ENCODE results near the gene RNF146.

RNF146 gene

DNA sequence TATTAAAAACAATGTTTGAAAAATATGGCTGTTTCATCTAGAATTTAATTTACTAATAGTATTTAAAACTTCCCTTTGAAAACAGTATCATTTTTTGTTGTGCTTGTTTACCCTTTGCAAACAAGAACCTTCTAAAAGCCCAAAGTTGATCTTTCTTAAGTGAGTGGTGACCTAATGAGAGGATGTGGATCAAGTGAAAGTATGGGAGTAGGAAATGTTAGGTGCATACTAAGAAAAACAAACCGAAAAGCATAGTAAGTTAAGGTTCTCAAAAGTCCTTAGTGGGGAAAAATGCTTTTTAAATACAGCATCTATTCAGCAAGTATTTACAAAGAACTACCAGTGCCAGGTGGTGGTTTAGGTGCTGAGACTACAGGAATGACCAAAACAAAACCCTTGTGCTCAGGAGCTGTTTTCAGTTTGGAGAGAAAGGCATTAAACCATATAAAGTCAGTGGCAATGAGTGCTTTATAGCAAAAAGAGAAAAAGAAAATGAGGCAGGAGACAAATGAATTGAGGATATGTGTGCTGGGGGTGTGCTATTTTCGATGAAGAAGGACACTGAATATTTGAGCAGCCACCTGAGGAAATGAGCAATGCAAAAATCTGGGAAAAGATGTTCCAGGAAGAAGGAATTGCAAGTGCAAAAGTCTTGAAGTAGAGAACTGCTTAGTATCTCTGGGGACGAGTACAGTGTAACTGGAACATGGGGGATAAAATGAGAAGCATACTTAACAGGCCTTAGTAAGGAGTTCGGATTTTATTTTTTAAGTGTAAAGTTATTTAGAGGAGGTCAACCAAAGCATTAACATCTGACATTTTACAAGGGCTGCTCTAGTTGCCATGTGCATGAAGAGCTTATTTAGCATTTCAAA lies 24.0 kb downstream of the RNF146 start:
- Histone ChIP-seq H3K36me3 (ENCODE audit: control insufficient read depth, insufficient read depth, low read length) (peaks cover 10% of the 10 kb centered on the region), H3K9me3 (ENCODE audit: control insufficient read depth, insufficient read depth, low read length) (no peaks in the 10 kb centered on the region), H3K4me1 (ENCODE audit: control insufficient read depth, insufficient read depth, low read length) (peaks cover 15% of the 10 kb centered on the region), H3K4me3 (ENCODE audit: low read depth, low read length) (no peak overlapping the region), H3K9ac (ENCODE audit: low read depth, low read length) (no peak overlapping the region), H3K27me3 (ENCODE audit: control insufficient read depth, insufficient read depth, low read length) (no peaks in the 10 kb centered on the region)

DNA sequence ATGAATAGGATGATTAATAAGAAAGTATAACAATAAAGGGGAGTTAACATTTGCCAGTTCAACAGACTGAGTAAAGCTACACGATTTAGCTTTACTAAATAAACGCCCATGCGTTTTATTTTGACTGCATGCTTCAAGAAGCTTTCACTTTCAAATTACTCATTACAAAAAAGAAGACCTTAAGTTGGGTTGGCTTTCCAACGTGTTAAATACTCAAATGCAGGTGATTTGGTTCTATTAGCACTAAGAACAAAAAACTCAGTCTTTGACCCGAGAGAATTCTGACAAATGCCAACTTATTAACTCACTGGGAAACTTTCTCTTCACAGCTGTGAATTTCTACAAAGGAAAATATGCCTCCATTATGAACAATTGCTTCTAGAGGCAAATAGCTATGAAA lies 24.8 kb downstream of the RNF146 start:
- H3K9me3 ChIP-seq (ENCODE audit: control insufficient read depth, insufficient read depth, low read length): no peaks in the 10 kb centered on the region

DNA sequence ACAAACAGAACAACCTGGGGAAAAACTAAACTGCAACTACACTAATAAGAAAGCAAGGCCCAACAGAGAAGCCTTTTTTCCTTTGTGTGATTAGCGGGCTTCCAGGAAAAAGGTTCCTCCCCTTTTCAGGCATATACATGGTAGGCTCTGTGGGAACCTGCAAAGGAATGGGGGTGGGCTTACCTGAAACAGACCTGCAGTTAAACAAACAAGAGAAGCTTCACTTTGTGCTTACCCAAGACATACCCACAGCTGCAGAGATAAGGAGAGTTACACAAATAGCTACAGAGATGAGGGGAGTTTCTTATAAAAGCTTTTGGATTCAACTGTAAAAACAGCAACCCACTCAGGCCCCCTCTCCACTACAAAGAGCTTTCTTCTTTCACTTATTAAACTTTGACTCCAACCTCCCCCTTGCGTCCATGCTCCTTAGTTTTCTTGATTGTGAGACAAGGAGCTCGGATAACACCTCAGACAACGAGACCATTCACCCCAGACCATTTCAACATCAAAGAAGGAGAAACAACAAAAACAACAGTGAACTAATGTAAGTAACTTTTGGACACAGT lies 30.9 kb downstream of the RNF146 start:
- Histone ChIP-seq H3K4me1 (ENCODE audit: control insufficient read depth, insufficient read depth, low read length) (no peaks in the 10 kb centered on the region), H3K4me3 (ENCODE audit: low read depth, low read length) (no peak overlapping the region), H3K27me3 (ENCODE audit: control insufficient read depth, insufficient read depth, low read length) (no peaks in the 10 kb centered on the region), H3K9me3 (ENCODE audit: control insufficient read depth, insufficient read depth, low read length) (no peaks in the 10 kb centered on the region), H3K36me3 (ENCODE audit: control insufficient read depth, insufficient read depth, low read length) (no peaks in the 10 kb centered on the region), H3K9ac (ENCODE audit: low read depth, low read length) (no peak overlapping the region)

More for the DNA sequence above, 24.8 kb downstream of the RNF146 start:
- Histone ChIP-seq H3K4me3 (ENCODE audit: low read depth, low read length) (no peak overlapping the region), H3K27me3 (ENCODE audit: control insufficient read depth, insufficient read depth, low read length) (no peaks in the 10 kb centered on the region), H3K9ac (ENCODE audit: low read depth, low read length) (no peak overlapping the region), H3K36me3 (ENCODE audit: control insufficient read depth, insufficient read depth, low read length) (peaks cover 9% of the 10 kb centered on the region), H3K4me1 (ENCODE audit: control insufficient read depth, insufficient read depth, low read length) (peaks cover 15% of the 10 kb centered on the region)

DNA sequence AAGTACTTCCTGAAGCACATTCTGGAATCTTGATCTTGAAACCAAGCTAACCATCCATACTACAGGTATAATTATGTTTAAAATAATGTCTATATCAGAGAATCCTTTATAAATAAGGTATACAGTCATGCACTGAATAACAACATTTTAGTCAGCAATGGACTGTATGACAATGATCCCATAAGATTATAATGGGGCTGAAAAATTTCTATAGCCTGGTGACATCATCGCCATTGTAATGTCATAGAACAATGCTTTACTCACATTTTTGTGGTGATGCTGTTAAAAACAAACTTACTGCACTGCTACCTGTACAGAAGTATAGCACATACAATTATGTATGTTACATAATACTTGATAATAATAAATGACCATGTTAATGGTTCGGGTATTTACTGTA lies 31.8 kb downstream of the RNF146 start:
- no peak overlapping the region for H3K9ac ChIP-seq (ENCODE audit: low read depth, low read length)
- no peaks in the 10 kb centered on the region for H3K9me3 ChIP-seq (ENCODE audit: control insufficient read depth, insufficient read depth, low read length)
- H3K27me3 ChIP-seq (ENCODE audit: control insufficient read depth, insufficient read depth, low read length): no peaks in the 10 kb centered on the region
- H3K4me1 ChIP-seq (ENCODE audit: control insufficient read depth, insufficient read depth, low read length): no peaks in the 10 kb centered on the region
- no peak overlapping the region for H3K4me3 ChIP-seq (ENCODE audit: low read depth, low read length)
- H3K36me3 ChIP-seq (ENCODE audit: control insufficient read depth, insufficient read depth, low read length): no peaks in the 10 kb centered on the region

DNA sequence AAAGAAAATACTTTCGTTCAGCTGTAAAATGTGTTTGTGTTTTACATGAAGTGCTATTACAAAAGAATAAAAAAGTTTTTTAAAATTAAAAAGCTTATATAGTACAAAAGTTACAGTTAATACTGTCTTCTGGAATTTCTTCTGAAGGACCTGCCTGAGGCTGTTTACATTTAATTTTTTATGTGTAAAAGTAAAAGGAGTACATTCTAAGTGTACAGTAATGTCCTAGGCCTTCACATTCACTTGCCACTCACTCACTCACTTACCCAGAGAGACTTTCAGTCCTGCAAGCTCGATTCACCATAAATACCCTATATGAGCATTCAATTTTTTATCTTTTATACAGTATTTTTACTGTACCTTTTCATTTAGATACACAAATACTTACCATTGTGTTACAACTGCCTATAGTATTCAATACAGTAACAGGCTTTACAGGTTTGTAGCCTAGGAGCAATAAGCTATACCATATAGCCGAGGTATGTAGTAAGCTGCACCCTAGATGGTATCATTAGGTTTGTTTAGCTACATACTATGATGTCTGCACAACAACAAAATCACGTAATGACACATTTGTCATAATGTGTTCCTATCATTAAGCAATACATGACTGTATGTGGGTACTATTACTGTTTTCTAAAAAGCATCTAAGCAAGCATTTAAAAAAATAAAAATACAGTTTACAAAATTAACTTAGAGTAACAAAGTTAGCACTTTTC lies 33.0 kb downstream of the RNF146 start:
- no peaks in the 10 kb centered on the region for H3K36me3 ChIP-seq (ENCODE audit: control insufficient read depth, insufficient read depth, low read length)
- H3K9ac ChIP-seq (ENCODE audit: low read depth, low read length): no peak overlapping the region
- no peaks in the 10 kb centered on the region for H3K27me3 ChIP-seq (ENCODE audit: control insufficient read depth, insufficient read depth, low read length)
- H3K4me1 ChIP-seq (ENCODE audit: control insufficient read depth, insufficient read depth, low read length): no peaks in the 10 kb centered on the region
- no peaks in the 10 kb centered on the region for H3K9me3 ChIP-seq (ENCODE audit: control insufficient read depth, insufficient read depth, low read length)
- H3K4me3 ChIP-seq (ENCODE audit: low read depth, low read length): no peak overlapping the region

DNA sequence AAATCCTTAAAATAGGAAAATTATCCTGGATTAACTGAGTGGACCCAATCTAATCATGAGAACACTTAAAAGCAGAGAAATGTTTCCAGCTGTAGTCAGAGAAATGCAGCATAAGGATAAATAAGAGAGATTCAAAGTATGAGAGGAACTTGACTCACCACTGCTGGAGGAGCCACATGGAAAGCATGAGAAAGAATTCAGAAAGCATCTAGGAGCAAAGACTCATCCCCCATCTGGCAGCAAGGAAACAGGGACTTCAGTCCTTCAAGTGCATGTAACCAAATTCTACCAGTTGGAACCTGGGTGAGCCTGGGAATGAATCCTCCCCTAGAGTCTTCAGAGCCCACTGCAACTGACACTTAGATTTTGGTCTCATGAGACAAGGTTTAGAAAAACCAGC lies 33.7 kb downstream of the RNF146 start:
- Histone ChIP-seq H3K36me3 (ENCODE audit: control insufficient read depth, insufficient read depth, low read length) (no peaks in the 10 kb centered on the region), H3K4me1 (ENCODE audit: control insufficient read depth, insufficient read depth, low read length) (no peaks in the 10 kb centered on the region), H3K27me3 (ENCODE audit: control insufficient read depth, insufficient read depth, low read length) (no peaks in the 10 kb centered on the region), H3K9ac (ENCODE audit: low read depth, low read length) (no peak overlapping the region), H3K4me3 (ENCODE audit: low read depth, low read length) (no peak overlapping the region), H3K9me3 (ENCODE audit: control insufficient read depth, insufficient read depth, low read length) (no peaks in the 10 kb centered on the region)

DNA sequence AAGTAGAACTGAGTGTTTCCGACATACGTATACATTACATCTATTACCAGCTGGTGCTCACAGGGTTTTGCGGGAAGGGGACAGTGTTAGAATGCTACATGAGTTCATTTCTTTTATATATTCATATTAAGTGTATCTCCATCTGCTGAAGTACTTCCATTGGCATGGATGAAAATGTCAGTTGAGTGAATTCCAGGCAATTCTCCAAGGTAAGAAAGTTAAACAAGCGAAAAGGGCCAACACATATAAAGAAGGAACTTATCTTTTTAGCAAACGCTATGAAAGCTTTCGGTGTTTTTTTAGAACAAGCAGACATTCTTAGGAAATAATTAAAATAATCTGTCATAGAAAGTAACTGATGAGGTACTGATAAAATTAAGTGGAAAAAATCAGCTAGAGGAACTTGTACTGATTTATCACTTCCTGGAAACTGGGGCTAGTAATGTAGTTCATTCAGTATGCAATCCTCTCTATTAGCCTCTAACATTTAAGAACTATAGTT lies 34.6 kb downstream of the RNF146 start:
- no peaks in the 10 kb centered on the region for H3K36me3 ChIP-seq (ENCODE audit: control insufficient read depth, insufficient read depth, low read length)
- no peaks in the 10 kb centered on the region for H3K27me3 ChIP-seq (ENCODE audit: control insufficient read depth, insufficient read depth, low read length)
- no peak overlapping the region for H3K4me3 ChIP-seq (ENCODE audit: low read depth, low read length)
- H3K4me1 ChIP-seq (ENCODE audit: control insufficient read depth, insufficient read depth, low read length): no peaks in the 10 kb centered on the region
- H3K9ac ChIP-seq (ENCODE audit: low read depth, low read length): no peak overlapping the region
- H3K9me3 ChIP-seq (ENCODE audit: control insufficient read depth, insufficient read depth, low read length): no peaks in the 10 kb centered on the region

DNA sequence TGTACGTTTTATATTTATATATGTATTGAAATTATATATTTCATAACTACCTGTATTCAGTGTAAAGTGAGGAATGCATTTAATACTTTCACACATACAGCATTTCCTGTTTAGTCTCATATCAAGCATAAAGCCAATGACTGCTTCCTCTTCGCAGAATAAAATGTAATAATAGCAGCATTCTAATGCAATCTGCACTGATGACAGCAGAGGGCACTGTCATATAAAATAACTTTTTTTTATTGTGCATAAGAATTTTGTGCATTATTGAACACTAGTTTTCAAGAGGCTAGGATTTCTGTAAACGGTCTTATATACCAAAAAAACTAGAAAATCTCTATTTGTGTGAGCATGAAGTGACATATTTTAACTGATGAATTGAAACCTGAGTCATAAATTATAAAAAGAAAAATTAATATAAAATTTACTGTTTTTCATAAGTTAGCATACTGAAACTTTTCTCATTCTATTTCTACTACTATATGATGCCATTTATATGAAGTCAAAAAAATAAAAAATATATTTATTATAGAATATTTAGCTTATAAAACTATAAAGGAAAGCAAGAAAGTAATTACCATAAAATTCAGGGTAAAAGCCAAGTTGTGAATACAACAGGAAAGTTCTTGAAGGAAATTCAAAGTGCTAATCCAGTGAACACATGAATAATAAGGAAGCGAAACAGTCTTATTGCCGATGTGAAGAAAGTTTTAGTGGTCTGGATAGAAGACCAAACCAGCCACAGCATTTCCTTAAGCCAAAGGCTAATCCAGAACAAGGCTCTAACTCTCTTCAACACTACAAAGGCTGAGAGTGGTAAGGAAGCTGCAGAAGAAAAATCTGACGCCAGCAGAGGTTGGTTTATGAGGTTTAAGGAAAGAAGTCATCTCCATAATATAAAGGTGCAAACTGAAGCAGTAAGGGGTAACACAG lies 36.3 kb downstream of the RNF146 start:
- Histone ChIP-seq H3K4me3 (ENCODE audit: low read depth, low read length) (no peak overlapping the region), H3K9me3 (ENCODE audit: control insufficient read depth, insufficient read depth, low read length) (no peaks in the 10 kb centered on the region), H3K9ac (ENCODE audit: low read depth, low read length) (no peak overlapping the region), H3K4me1 (ENCODE audit: control insufficient read depth, insufficient read depth, low read length) (no peaks in the 10 kb centered on the region), H3K36me3 (ENCODE audit: control insufficient read depth, insufficient read depth, low read length) (no peaks in the 10 kb centered on the region), H3K27me3 (ENCODE audit: control insufficient read depth, insufficient read depth, low read length) (no peaks in the 10 kb centered on the region)

DNA sequence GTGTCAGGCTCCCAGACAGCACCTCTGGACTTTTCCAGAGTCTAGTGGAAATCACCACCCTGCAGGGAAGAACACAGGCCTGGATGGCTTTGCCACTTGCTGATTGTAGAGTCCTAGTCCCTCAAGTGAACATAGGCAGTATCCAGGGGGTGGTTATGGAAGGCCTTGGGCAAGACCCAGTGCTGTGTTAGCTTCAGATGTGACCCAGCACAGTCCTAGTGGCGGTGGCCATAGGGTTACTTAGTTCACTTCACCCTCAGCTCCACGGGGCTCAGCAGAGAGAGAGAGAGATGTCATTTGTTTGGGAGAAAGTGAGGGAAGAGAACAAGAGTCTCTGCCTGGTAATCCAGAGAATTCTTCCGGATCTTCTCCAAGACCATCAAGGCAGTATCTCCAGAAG lies 37.3 kb downstream of the RNF146 start:
- H3K27me3 ChIP-seq (ENCODE audit: control insufficient read depth, insufficient read depth, low read length): no peaks in the 10 kb centered on the region
- H3K4me1 ChIP-seq (ENCODE audit: control insufficient read depth, insufficient read depth, low read length): no peaks in the 10 kb centered on the region
- H3K9me3 ChIP-seq (ENCODE audit: control insufficient read depth, insufficient read depth, low read length): no peaks in the 10 kb centered on the region
- H3K36me3 ChIP-seq (ENCODE audit: control insufficient read depth, insufficient read depth, low read length): no peaks in the 10 kb centered on the region
- H3K4me3 ChIP-seq (ENCODE audit: low read depth, low read length): no peak overlapping the region
- H3K9ac ChIP-seq (ENCODE audit: low read depth, low read length): no peak overlapping the region

DNA sequence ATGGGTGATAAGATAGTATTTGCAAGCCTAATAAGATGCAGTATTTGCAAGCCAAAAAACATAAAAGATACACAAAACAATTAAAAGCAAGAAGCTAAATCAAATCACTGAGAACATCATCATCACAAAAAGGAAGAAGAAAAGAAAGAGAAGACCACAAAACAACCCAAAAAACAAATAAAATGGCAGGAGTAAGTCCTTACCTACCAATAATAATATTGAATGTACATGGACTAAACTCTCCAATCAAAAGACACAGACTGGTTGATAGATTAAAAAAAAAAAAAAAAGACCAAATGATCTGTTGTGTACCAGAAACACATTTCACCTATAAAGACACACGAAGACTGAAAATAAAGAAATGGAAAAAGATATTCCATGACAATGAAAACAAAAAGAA lies 39.1 kb downstream of the RNF146 start:
- H3K9ac ChIP-seq (ENCODE audit: low read depth, low read length): no peak overlapping the region
- H3K9me3 ChIP-seq (ENCODE audit: control insufficient read depth, insufficient read depth, low read length): no peaks in the 10 kb centered on the region
- H3K27me3 ChIP-seq (ENCODE audit: control insufficient read depth, insufficient read depth, low read length): no peaks in the 10 kb centered on the region
- H3K36me3 ChIP-seq (ENCODE audit: control insufficient read depth, insufficient read depth, low read length): no peaks in the 10 kb centered on the region
- H3K4me3 ChIP-seq (ENCODE audit: low read depth, low read length): no peak overlapping the region
- H3K4me1 ChIP-seq (ENCODE audit: control insufficient read depth, insufficient read depth, low read length): no peaks in the 10 kb centered on the region

Measured in iPS-15b (cell line).